Skeletal muscle cell (primary cell): ENCODE data around the gene GIT2.
"Not testable (repeated sequence)": the region's sequence is repeated elsewhere in the genome, so short reads cannot be mapped to it uniquely, and the experiment has no call there.

Experiments
- DNase-seq: peaks from one replicate; pipeline ENCODE4 v3.0.0-alpha.2; 2010; ENCODE audit warnings: low read depth
- H3K4me3 ChIP-seq: 2 replicates; pipeline ENCODE4 v1.5.1; 2011; ENCODE audit warnings: low read depth, mild to moderate bottlenecking, control low read depth, low read length, moderate library complexity

Gene GIT2

DNA sequence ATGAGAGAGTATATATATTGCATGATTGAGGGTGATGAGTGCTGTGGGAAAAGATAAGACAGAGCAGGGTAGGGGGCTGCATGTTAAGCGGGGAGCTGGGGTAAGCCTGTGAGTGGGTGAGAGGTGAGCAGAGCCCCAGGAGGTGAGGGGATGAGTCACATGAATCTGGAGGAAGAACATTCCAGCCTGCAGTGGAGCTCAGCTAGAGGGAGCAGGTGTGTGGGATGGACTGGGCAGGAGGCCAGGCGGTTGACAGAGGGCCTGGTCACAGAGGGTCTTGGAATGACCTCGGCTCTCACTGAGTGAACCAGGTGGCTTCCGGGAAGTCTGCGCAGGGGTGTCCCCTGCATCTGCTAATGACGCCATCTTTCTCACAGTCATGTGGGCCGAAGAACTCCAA lies 44.4 kb downstream of the GIT2 start:
- H3K4me3 ChIP-seq = no peak overlapping the region
- DNase-seq = peak; percentile 74

DNA sequence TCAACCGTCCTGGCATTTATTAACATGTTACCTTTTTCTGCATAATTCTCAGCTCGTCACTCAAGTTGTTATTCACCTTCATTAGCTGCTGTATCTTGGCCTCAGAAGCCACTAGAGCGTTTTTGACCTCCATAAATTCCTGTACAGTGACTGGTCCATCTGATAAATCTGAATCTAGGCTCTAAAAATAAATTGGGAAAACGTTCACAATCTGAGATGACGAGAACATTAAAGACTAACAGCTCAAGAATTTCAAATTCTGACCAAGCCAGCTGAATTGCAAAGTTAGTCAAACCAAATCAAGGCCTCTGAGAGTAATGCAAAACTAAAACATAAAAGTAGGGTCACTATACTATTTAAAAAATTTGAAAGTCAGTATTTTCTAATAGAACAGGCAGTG lies 45.0 kb downstream of the GIT2 start:
- no peak overlapping the region for H3K4me3 ChIP-seq
- no peak for DNase-seq

DNA sequence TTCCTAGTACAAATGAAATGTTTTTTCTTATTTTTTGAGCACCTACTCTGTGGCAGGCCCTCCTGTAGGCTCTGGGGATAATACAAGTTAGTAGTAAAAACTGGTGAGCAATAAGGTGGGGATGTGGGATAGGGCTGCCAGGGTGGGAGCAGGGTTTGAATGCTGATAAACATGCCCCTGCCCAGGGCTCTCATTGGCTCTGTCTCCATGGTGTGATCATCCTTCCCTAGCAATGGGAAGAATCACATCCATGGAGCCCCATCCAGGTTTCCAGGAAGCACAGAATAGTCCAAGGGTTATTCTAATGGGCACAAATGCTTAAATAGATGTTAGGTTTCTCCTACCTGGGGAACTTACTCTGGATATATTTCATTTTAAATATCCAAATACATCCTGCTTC lies 45.5 kb downstream of the GIT2 start:
- no peak for DNase-seq
- no peak overlapping the region for H3K4me3 ChIP-seq

DNA sequence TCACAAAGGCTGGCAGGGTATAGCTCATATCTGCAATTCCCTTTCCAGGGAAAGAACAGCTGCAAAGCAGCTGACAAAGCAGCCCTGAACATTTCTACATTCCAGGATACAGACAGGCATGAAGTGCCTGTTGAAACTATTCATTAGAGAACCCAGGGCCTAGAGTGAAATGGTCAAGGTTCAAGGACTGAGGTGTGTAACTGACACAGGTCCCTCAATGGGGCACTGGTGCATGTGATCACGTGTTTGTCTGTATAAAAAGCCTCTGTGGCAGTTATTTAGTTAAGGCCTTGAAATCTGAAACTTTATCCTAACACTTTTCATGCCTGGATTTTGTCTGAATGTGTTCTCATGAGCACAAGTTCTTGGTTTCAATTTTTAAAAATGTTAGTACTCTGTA lies 47.1 kb downstream of the GIT2 start:
- no peak overlapping the region for H3K4me3 ChIP-seq
- no peak for DNase-seq

DNA sequence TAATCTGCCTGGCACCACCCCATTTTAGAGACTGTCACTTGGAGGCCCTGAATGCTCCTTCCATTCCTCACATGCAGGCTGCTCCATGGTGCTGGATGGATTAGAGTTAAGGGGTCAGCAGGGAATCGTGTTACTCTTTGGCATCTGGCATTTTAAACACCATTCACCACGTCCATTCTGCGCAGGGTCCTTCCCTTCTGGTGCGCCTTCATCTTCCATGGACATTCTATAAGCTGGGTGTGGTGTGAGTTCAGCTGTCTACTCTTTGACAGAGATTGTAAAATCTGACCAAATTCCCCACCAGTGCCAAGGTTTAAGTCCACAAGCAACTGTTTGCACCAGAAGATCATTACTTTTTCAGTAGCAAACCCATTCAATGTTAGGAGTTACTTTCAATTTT lies 47.8 kb downstream of the GIT2 start:
- H3K4me3 ChIP-seq = no peak overlapping the region

DNA sequence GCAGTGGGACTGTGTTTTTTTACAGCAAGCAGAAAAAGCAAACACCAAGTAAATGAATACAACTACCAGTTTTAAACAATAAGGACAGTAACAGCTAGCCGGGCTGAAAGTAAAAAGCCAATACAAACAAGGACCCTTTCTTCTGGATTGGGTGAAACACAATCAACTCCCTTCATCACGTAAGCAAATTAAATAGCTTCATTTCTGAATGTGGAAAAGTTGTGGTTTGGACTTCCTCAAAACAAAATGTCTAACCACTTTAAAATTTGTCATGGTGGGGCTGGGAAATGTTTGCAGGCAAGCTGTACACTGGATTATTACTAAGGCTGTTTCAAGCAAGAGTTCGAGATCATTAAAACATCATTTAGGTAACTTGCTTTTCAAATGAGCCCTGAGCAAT lies 48.6 kb downstream of the GIT2 start:
- no peak for DNase-seq
- H3K4me3 ChIP-seq = no peak overlapping the region

More for the DNA sequence above, 47.8 kb downstream of the GIT2 start:
- DNase-seq = no peak

DNA sequence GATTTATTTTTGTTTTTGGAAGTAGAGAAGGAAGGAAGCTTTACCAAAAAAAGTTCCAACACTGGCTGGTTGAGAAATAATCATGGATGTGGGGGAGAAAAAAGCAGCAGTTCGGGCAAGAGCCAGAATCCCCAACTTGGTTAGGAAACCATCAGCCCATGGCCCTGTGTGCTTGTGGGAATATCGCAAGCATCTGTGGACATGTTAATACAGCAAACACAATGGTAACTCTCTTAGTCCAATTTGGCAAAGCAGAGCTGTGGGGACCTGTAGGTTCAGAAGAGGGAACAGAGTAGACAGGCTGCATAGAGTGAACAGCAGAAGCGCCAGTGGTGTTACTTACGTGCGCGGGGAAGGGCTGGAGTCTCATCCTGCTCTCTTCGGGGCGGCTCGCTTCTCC lies 49.3 kb downstream of the GIT2 start:
- H3K4me3 ChIP-seq = no peak overlapping the region
- DNase-seq = no peak

DNA sequence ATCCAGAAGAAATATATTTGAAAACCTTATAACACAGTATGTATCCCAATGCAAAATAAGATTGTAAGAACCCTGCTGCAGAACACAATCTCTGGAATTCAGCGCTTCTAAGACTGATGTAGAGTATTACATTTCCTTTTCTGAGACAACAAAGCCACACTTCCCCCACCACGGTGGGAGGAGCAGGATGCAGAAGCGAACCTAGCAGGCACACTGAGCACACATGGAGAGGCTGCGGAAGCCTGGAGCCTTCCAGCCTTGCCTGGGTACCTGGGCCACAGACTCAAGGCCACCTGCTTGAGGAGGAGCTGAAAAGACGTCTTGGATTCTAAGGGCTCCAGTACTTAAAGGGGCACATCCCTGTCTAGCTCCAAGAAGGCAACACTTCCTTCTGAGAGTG lies 49.7 kb downstream of the GIT2 start:
- H3K4me3 ChIP-seq = no peak overlapping the region
- DNase-seq = no peak

DNA sequence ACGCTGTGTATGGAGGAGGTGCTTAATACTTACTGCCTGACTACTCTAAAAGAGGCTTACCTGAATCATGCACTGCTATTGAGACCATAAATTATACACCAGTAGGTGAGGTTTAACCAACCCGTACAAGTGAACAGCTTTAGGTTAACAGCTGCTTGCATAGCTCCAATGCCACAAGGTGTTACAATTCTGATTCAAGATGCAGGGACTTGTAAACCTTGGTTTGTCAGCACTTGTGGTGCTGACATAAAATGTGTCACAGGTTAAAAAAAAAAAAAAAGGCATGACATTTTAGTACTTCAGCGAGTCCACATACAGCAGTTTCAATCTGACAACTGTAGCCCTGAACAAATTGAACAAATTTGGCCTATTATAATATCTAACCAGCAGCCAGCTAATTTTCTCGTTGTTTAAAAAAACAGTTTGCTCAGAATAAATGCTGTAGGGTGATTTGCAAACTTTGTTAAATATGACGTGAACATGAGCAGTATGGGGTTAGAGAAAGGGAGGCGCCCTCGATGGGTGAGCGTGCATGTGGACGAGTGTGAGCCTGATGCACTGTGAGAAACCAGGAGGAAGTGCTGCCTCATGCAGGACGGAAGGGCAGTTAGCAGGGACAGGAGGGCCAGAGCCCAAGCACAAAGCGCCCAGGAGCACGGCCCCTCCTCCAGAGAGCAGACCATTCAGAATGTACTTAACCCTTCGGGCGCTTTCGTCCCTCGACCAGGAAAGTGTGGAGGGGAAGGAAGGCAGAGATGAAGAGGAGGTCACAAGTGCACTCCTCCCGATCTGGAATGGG lies 51.4 kb downstream of the GIT2 start:
- DNase-seq = no peak
- H3K4me3 ChIP-seq = no peak overlapping the region

DNA sequence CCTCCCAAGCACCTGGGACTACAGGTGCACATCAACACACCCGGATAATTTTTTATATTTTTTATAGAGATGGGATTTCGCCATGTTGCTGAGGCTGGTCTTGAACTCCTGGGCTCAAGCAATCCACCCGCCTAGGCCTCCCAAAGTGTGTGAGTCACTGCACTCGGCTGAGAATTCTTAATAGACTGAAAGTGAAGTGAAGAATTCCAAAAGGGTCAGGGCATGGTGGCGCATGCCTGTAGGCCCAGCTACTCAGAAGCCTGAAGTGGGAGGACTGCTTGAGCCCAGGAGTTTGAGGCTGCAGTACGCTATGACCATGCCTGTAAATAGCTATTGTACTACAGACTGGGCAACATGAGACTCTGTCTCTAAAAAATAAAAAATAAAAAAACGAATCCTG lies 52.4 kb downstream of the GIT2 start:
- no peak for DNase-seq
- no peak overlapping the region for H3K4me3 ChIP-seq

DNA sequence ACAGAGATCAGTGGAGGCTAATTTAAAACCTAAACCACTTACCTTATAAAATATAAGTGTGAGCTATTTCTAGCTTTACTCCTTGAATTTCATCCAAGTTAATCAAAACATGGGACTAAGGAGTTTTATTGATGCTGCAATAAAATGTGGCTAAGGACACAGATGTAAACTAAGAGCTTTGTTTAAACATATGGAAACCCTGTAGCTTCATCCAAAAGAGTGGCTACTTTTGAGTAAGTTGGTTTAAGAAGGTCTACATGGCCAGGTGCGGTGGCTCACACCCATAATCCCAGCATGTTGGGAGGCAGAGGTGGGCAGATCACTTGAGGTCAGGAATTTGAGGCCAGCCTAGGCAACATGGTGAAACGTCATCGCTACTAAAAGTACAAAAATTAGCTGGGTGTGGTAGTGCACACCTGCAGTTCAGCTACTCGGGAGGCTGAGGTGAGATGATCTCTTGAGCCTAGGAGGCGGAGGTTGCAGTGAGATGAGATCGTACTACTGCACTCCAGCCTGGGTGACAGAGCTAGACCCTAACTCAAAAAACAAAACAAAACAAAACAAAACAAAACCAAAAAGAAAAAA lies 55.7 kb downstream of the GIT2 start:
- no peak for DNase-seq
- H3K4me3 ChIP-seq = no peak overlapping the region

DNA sequence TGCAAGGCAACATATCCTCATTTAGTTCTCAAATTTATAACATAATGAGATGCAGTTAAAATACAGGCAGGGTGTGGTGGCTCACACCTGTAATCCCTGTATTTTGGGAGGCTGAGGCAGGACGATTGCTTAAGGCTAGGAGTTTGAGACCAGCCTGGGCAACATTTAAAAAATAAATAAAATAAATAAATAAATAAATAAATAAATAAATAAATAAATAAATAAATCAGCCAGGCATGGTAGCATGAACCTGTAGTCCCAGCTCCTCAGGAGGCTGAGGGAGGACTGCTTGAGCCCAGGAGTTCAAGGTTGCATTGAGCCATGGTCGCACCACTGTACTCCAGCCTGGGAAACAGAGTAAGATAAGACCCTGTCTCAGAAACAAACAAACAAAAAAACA lies 56.7 kb downstream of the GIT2 start:
- H3K4me3 ChIP-seq = no peak overlapping the region
- DNase-seq = no peak

DNA sequence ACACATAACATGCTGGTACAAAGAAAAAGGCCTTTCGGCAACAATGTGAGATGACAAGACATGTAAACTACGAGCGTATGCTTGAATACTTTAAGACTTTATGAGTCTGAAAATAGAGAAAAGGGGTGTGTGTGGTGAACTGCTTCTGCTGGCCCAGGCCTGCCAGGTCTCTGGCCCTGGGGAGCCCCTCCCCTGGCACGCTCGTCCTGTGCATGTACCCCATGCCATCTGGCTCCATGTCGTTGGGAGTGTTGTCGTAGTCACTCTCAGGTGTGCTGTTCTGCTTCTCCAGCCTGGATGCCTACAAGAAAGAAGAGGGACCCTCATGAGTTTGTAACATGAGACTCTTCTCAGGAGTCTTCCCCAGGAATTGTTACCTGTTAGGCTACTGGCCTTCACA lies 57.2 kb downstream of the GIT2 start:
- DNase-seq = no peak
- no peak overlapping the region for H3K4me3 ChIP-seq

DNA sequence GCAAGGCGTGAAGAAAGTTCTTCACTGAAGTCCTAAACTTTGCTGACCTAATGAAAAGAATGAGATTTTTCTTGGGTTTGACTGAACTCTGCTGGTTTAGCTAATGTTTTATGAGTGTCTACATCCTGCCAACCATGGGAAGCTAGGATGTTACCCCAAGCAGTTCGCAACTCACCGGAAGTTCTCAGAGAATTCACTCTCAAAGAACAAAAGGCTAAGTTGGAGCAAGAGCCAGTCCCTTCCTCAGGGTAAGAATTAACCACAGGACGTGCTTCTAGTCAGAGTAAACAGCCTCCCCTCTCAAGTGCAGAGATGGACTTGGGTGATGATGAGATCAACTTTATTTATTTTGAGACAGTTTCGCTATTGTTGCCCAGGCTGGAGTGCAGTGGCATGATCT lies 58.8 kb downstream of the GIT2 start:
- no peak overlapping the region for H3K4me3 ChIP-seq
- DNase-seq = no peak

DNA sequence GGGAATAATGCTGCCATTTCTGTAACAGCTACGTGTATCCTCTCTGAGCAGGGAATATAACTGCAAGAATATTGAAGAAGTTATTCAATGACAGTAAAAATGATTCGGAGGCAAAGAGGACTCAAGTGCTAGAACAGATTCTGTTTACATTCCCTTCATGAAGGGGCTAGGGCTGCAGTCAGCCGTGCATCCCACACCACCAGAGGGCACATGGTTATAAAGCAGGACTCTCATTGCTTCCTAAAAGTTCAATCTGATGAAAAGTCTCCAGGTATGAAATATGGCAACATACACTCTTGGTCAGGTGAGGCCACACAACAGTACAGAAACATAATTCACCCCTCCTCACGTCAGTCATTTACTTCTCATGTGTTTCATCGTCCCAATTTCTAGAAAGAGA lies 62.1 kb downstream of the GIT2 start:
- no peak overlapping the region for H3K4me3 ChIP-seq
- DNase-seq = no peak

DNA sequence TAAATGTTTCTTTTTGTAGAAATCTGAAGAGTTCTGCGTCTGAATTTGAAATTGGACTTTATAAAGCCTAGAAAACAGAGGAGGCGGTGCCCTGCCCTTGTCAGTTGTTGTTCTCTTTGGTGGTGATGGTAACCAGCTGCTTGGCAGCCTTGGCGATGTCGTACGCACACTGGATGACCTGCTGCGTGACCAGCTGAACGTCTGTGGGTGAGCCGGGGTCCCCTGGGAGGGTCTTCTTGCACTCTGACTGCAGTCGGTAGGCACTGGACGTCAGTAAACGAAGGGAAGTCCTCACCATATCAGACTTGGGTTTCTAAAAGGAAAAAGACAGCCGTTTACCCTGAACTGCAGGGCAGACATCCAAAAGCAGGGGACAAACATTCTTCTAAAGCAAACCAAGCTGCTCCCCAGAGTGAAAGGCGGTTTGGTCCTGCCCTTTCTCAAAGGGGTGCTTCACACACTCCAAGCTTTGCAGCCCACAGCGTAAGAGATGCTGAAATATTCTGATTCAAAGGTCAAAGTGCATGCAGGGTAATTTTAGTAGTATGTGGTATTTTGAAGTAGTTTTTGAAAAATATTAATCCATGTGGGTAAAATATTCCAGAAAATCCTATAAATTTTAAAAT lies 63.2 kb downstream of the GIT2 start:
- no peak overlapping the region for H3K4me3 ChIP-seq
- DNase-seq = no peak

DNA sequence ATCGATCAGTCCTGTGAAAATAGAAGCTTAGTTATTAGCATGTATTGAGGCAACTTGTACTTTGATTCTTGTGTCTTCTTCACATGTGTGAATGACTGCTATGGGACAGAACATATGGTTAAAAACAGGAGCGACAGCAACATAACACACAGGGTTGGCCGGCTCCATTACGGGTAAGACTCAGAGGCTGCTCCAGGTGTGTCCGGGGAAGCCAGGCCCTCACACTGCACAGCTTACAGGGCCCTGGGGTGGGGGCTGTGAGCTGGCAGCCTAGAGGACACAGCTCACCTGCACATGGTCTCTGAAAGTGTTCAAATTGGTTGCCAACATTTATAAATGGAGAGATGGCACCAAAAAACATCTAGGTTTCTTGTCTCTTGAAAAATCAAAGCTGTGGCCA lies 65.0 kb downstream of the GIT2 start:
- no peak overlapping the region for H3K4me3 ChIP-seq
- no peak for DNase-seq

DNA sequence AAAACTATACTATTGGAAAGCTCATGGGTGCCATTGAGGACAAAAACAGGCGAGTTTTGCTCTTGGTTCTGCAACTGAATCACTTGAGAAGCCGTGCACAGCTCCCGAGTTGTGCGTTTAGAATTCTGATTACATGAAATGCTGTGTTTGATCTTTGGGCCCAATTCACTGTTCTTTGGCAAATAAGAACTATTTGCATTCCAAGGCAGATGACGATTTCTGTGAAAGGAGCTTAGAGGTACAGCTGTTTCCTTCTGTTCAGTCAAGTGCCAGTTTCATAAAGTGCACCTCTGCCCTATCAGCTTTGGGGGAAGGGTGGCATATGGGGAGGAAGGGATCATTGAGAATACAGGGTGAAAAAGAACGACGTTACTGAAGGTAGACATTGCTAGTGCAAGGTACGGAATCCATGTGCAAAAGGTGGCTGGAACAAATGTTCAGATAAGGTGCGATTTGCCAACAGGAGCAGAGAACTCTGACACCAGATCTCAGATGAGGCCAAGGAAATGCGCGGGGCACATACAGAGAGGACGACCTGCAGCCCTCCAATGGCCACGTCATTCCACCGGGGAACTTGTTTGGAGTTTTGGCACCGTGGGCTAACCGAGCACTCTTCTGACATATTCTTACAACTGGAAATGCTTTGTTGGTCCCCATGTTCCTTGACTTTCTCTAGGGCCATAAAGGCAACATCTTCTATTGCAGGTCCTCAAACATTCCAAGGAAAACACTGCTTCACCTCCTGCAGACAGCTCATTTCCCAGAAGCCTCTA lies 66.0 kb downstream of the GIT2 start:
- H3K4me3 ChIP-seq = no peak overlapping the region
- DNase-seq = no peak

DNA sequence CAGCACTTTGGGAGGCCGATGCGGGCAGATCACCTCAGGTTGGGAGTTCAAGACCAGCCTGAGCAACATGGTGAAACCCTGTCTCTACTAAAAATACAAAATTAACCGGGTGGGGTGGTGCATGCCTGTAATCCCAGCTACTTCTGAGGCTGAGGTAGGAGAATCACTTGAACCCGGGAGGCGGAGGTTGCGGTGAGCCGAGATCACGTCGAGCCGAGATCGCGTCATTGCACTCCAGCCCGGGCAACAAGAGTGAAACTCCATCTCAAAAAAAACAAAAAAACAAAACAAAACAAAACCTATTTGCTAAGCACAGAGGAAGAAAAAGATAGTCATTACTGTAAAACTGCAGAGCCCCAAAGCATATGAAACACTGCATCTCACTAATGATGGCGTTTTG lies 66.8 kb downstream of the GIT2 start:
- not testable (repeated sequence) for DNase-seq

DNA sequence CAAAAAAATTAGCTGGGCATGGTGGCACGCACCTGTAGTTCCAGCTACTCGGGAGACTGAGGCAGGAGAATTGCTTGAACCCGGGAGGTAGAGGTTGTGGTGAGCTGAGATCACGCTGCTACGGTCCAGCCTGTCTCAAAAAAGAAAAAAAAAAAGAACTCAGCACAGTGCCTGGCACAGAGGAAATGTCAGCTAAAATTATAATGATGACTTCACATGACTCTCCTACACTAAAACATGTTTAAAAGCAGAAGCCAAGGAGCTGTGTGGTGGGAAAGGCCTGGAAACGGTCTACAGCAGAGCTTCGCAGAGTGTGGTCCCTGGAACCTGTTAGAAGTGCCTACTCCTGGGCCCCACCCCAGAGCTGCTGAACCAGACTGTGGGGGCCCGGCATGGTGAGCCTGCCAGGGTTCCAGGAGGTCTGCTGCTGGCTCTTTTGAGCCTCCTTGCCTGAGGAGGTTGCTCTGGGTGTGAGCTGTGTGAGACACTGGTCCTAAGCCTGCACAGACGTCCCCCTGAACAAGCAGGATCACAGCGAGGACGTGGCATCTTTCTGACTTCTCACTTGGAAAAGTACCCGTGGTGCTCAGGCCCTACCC lies 68.0 kb downstream of the GIT2 start:
- H3K4me3 ChIP-seq = no peak overlapping the region
- no peak for DNase-seq

More for the DNA sequence above, 66.8 kb downstream of the GIT2 start:
- not testable (repeated sequence) for H3K4me3 ChIP-seq
